HepG2 (cell line): ENCODE results near the gene ALPK1.

ENCODE experiments used
- AGO2 ChIP-seq: fragments of 200-400 bp; formaldehyde crosslinking; optimal IDR thresholded peaks from 2 replicates; pipeline ENCODE3; 2017; ENCODE audit warnings: mild to moderate bottlenecking, low read depth, low read length, moderate library complexity
- ATF2 ChIP-seq: sonication (generic); formaldehyde crosslinking; IDR thresholded peaks from 2 replicates; pipeline ENCODE4 v1.4.0; 2020; ENCODE audit warnings: missing genetic modification reagents
- CBX5 ChIP-seq: sonication (generic); formaldehyde crosslinking; IDR thresholded peaks from 2 replicates; pipeline ENCODE4 v1.4.0; 2020; ENCODE audit warnings: missing genetic modification reagents, borderline replicate concordance
- ESRRA ChIP-seq: sonication (generic); formaldehyde crosslinking; IDR thresholded peaks from 2 replicates; pipeline ENCODE4 v1.5.1; 2020; ENCODE audit warnings: mild to moderate bottlenecking, low read depth, missing genetic modification reagents
- FOXJ3 ChIP-seq: sonication (generic); formaldehyde crosslinking; IDR thresholded peaks from 2 replicates; pipeline ENCODE4 v1.4.0; 2020; ENCODE audit warnings: missing genetic modification reagents, mild to moderate bottlenecking, borderline replicate concordance
- HIVEP1 ChIP-seq: sonication (generic); formaldehyde crosslinking; IDR thresholded peaks from 2 replicates; pipeline ENCODE4 v1.4.0; 2020; ENCODE audit warnings: mild to moderate bottlenecking, missing genetic modification reagents
- POLR2A ChIP-seq, 2 experiments: IDR thresholded peaks; 2 replicates each; pipeline ENCODE4 v1.6.1; 2011; ENCODE audit warnings: low read depth in 2 of 2, low read length in 2 of 2, mild to moderate bottlenecking in 1 of 2, moderate library complexity in 1 of 2; ENCODE audit not compliant: insufficient read depth in 1 of 2
- SATB2 ChIP-seq: sonication (generic); formaldehyde crosslinking; IDR thresholded peaks from 2 replicates; pipeline ENCODE4 v1.5.0; 2020; ENCODE audit warnings: missing genetic modification reagents
- TAF1 ChIP-seq: sonication (generic); formaldehyde crosslinking; IDR thresholded peaks from 2 replicates; pipeline ENCODE4 v1.4.0; 2020; ENCODE audit warnings: missing genetic modification reagents
- U2AF1 ChIP-seq: fragments of 200-400 bp; formaldehyde crosslinking; optimal IDR thresholded peaks from 2 replicates; pipeline ENCODE3; 2017; ENCODE audit warnings: mild to moderate bottlenecking, low read depth, low read length
- ZNF121 ChIP-seq: sonication (generic); formaldehyde crosslinking; IDR thresholded peaks from 2 replicates; pipeline ENCODE4 v1.5.0; 2020; ENCODE audit warnings: mild to moderate bottlenecking, missing genetic modification reagents
- ZNF616 ChIP-seq: sonication (generic); formaldehyde crosslinking; IDR thresholded peaks from 2 replicates; pipeline ENCODE4 v1.5.0; 2020; ENCODE audit warnings: low read depth, mild to moderate bottlenecking, missing genetic modification reagents
- TF ChIP-seq, protein P1 (sequence below): sonication (generic); formaldehyde crosslinking; conservative IDR thresholded peaks from 2 replicates; pipeline ENCODE4 v1.4.0; 2020; ENCODE audit warnings: missing genetic modification reagents
- TF ChIP-seq, protein P2 (sequence below): sonication (generic); formaldehyde crosslinking; IDR thresholded peaks from 2 replicates; pipeline ENCODE4 v1.5.0; 2020; ENCODE audit warnings: mild to moderate bottlenecking, missing genetic modification reagents, moderate library complexity

GRCh38 chr4:112378243-112378620 is 81.1 kb downstream of the ALPK1 start:
- TF ChIP-seq CBX5 (no peak), U2AF1 (no peak), ZNF616 (CRISPR knock-in tag) (no peak), ZNF121 (CRISPR knock-in tag) (no peak), SATB2 (CRISPR knock-in tag) (no peak), HIVEP1 (CRISPR knock-in tag) (no peak), ATF2 (CRISPR knock-in tag) (no peak), ESRRA (CRISPR knock-in tag) (no peak), POLR2A (IDR thresholded peaks at IDR 0.05; ENCODE audit: insufficient read depth in 1 of 2, low read depth in 2 of 2, low read length in 2 of 2) (no peak), TAF1 (CRISPR knock-in tag) (no peak), FOXJ3 (CRISPR knock-in tag) (no peak), AGO2 (no peak)
- TF ChIP-seq, protein P1, sequence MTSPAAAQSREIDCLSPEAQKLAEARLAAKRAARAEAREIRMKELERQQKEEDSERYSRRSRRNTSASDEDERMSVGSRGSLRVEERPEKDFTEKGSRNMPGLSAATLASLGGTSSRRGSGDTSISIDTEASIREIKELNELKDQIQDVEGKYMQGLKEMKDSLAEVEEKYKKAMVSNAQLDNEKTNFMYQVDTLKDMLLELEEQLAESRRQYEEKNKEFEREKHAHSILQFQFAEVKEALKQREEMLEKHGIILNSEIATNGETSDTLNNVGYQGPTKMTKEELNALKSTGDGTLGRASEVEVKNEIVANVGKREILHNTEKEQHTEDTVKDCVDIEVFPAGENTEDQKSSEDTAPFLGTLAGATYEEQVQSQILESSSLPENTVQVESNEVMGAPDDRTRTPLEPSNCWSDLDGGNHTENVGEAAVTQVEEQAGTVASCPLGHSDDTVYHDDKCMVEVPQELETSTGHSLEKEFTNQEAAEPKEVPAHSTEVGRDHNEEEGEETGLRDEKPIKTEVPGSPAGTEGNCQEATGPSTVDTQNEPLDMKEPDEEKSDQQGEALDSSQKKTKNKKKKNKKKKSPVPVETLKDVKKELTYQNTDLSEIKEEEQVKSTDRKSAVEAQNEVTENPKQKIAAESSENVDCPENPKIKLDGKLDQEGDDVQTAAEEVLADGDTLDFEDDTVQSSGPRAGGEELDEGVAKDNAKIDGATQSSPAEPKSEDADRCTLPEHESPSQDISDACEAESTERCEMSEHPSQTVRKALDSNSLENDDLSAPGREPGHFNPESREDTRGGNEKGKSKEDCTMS (CRISPR knock-in tag): no peak
- TF ChIP-seq, protein P2, sequence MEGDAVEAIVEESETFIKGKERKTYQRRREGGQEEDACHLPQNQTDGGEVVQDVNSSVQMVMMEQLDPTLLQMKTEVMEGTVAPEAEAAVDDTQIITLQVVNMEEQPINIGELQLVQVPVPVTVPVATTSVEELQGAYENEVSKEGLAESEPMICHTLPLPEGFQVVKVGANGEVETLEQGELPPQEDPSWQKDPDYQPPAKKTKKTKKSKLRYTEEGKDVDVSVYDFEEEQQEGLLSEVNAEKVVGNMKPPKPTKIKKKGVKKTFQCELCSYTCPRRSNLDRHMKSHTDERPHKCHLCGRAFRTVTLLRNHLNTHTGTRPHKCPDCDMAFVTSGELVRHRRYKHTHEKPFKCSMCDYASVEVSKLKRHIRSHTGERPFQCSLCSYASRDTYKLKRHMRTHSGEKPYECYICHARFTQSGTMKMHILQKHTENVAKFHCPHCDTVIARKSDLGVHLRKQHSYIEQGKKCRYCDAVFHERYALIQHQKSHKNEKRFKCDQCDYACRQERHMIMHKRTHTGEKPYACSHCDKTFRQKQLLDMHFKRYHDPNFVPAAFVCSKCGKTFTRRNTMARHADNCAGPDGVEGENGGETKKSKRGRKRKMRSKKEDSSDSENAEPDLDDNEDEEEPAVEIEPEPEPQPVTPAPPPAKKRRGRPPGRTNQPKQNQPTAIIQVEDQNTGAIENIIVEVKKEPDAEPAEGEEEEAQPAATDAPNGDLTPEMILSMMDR (CRISPR knock-in tag): no peak
